Astrocyte of the spinal cord (primary cell): ENCODE measurements around the gene NR1H2.

Experiments used
- DNase-seq: peaks from one replicate; pipeline ENCODE4 v3.0.0; 2011; ENCODE audit warnings: low read depth, low spot score
- H3K4me3 ChIP-seq: 2 replicates; pipeline ENCODE4 v1.5.1; 2011; ENCODE audit warnings: low read depth, mild to moderate bottlenecking, low read length, moderate library complexity
- in situ Hi-C: cut with HindIII; loops from 2 replicates; pipeline ENCODE4 v1.10.0; 2017; ENCODE audit warnings: low sequenced_read_pairs
- TF ChIP-seq, protein P1 (sequence below): IDR thresholded peaks from 2 replicates; pipeline ENCODE4 v1.5.1; 2012; ENCODE audit warnings: low read depth, mild to moderate bottlenecking, low read length, inconsistent platforms

Gene NR1H2

DNA sequence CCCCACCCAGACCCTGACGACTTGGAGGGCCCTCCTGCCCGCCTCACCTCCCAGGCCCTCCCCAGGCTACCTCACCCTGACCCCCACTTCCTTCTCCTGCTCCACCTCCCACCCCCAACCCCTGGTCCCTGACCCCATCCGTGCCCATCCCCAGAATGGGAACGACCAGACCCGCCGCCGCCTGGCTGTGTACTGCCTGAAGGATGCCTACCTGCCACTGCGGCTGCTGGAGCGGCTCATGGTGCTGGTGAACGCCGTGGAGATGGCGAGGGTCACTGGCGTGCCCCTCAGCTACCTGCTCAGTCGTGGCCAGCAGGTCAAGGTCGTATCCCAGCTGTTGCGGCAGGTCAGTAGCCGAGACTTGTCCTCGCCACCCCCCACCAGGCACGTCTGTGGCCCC lies 30.6 kb downstream of the NR1H2 start:
- in situ Hi-C loops, result no loop called here
- TF ChIP-seq, protein P1, sequence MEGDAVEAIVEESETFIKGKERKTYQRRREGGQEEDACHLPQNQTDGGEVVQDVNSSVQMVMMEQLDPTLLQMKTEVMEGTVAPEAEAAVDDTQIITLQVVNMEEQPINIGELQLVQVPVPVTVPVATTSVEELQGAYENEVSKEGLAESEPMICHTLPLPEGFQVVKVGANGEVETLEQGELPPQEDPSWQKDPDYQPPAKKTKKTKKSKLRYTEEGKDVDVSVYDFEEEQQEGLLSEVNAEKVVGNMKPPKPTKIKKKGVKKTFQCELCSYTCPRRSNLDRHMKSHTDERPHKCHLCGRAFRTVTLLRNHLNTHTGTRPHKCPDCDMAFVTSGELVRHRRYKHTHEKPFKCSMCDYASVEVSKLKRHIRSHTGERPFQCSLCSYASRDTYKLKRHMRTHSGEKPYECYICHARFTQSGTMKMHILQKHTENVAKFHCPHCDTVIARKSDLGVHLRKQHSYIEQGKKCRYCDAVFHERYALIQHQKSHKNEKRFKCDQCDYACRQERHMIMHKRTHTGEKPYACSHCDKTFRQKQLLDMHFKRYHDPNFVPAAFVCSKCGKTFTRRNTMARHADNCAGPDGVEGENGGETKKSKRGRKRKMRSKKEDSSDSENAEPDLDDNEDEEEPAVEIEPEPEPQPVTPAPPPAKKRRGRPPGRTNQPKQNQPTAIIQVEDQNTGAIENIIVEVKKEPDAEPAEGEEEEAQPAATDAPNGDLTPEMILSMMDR, result no peak
- no peak for DNase-seq

DNA sequence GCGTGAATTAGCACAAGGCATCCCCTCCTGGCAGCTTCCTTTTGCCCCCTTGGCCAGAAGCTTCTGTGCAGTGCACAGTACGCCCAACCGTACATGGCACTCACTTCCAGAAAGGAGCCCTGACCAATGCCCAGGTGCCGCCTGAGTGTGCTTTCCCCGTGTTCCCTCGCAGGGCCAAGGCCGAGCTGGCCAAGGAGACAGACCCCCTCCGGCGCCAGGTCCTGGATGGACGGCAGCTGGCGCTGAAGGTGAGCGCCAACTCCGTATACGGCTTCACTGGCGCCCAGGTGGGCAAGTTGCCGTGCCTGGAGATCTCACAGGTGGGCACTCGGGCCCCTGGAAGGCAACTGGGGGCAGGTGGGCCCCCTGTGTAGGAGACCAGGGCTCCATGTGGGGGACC lies 33.1 kb downstream of the NR1H2 start:
- no peak overlapping the region for H3K4me3 ChIP-seq
- DNase-seq, result no peak
- in situ Hi-C loops, result no loop called here

More for the DNA sequence above, 30.6 kb downstream of the NR1H2 start:
- no peak overlapping the region for H3K4me3 ChIP-seq

DNA sequence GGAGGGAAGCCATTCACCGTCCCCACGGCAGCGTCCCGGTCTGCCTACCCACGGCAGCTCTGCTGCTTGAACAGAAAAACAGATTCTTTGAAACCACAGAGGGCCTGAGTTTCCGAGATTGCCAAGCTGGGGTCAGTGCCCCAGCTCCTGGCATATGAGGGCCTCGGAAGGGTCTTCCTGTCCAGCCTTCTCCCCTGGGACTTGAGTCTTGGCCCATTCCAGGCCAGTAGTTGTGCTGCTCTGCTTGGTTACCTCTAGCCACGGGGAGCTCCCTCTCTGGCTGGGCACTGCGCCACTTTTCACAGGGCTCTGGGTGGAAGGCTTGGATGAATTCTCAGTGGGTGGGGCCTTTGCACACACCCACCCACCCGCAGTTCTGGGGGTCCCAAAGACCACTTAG lies 33.9 kb downstream of the NR1H2 start:
- no peak for DNase-seq
- no peak overlapping the region for H3K4me3 ChIP-seq
- TF ChIP-seq, protein P1, result no peak
- in situ Hi-C loops, result no loop called here

More for the DNA sequence above, 33.1 kb downstream of the NR1H2 start:
- TF ChIP-seq, protein P1, result no peak

DNA sequence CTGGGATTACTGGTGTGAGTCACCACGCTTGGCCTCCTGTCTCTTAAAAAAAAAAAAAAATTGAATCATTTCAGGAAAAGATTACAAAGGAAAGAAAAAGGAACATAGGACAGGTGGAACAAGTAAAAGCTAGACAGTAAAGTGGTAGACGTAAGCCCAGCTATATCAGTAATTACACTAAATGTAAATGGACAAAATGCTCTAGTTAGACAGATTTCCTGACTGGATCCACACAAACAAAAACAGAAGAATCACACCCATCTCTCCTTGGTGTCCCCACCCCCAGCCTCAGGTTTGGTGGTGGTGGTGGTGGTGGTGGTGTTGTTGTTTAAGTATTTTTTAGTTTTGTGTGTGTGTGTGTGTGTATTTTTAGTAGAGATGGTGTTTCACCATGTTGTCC lies 36.2 kb downstream of the NR1H2 start:
- DNase-seq, result no peak
- in situ Hi-C loops, result no loop called here
- TF ChIP-seq, protein P1, result no peak
- no peak overlapping the region for H3K4me3 ChIP-seq

DNA sequence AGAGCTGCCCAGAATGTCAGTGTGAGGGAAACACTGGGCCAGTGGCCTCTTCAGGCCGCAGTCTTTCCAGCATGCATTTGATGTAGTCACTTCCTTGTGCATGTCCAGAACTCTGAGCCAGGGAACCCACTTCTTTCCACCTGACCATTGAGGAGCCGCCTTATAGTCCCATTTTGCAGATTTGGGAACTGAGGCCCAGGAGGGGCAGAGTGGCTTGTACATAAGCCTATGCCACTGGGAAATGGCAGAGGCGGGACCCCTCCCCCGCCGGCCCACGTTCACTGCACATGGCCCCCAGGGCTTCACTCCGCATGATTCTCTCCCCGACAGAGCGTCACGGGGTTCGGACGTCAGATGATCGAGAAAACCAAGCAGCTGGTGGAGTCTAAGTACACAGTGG lies 36.8 kb downstream of the NR1H2 start:
- no peak for DNase-seq
- in situ Hi-C loops, result no loop called here
- no peak overlapping the region for H3K4me3 ChIP-seq
- TF ChIP-seq, protein P1, result no peak

DNA sequence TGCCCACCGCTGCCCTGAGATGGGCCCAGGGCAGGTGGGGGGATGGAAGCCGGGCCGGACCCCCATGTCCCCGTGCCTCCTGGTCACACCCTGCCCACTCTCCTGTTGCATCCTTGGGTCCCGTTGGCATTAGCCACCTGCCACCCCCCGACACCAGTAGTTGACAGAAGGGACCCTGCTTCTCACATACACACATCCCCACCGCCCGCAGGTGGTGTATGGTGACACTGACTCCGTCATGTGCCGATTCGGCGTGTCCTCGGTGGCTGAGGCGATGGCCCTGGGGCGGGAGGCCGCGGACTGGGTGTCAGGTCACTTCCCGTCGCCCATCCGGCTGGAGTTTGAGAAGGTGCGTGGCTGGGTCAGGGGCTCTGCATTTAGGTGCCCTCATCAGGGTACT lies 37.3 kb downstream of the NR1H2 start:
- in situ Hi-C loops, result no loop called here
- no peak overlapping the region for H3K4me3 ChIP-seq
- no peak for DNase-seq
- TF ChIP-seq, protein P1, result no peak
